Measurements from ENCODE around the gene DNAH14.

GRCh38 chr1:225348400-225348799, 418.9 kb downstream of the DNAH14 start:
- TF ChIP-seq YY1 (IDR thresholded peaks at IDR 0.05; ENCODE audit: insufficient read depth, insufficient read length): no peak
- no peak for TF ChIP-seq ZNF274 (IDR thresholded peaks at IDR 0.05; ENCODE audit: low read depth, low read length)
- no peak for TF ChIP-seq SUZ12 (IDR thresholded peaks at IDR 0.05; ENCODE audit: extremely low read depth, insufficient read depth, insufficient read length)

Data from NT2/D1 (cell line).